NCI-H524 (cell line): ENCODE results near the gene SYNPO2.
"Not testable (repeated sequence)": the region's sequence is repeated elsewhere in the genome, so short reads cannot be mapped to it uniquely, and the experiment has no call there.

ENCODE experiments used
- DNase-seq, 2 experiments: peaks; one replicate each; lab custom pipeline; 2025; lab: John Stamatoyannopoulos, UW

The SYNPO2 gene

GRCh38 chr4:118975449-118976192 is 87.0 kb downstream of the SYNPO2 start:
- no peak for DNase-seq

GRCh38 chr4:118976193-118976560 is 87.5 kb downstream of the SYNPO2 start:
- DNase-seq = not testable (repeated sequence)

DNA sequence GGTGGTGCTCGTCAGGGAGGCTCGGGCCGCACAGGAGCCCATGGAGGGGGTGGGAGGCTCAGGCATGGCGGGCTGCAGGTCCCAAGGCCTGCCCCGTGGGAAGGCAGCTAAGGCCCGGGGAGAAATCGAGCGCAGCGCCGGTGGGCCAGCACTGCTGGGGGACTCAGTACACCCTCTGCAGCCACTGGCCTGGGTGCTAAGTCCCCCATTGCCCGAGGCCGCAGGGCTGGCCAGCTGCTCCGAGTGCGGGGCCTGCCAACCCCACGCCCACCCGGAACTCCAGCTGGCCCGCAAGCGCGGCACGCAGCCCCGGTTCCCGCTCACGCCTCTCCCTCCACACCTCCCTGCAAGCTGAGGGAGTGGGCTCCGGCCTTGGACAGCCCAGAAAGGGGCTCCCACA is 88.4 kb downstream of the SYNPO2 start:
- not testable (repeated sequence) for DNase-seq

DNA sequence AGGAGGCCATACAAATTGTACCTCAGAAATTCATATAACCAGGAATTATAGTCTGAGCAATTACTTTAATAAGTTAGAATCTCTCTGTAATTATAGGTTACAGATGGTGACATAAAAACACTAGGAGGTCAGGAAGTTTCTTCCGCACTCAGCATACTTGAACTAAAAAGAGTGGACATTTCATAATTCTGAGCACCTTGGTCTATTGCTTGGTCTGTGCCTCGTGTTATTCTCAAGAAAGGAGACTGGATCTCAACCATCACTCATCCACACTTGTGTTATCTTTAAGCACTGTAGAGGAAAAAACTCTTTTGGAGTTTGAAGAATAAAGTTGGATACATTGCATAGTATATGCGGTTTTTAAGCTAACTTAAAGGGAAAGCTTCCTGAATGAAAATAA is 91.1 kb downstream of the SYNPO2 start:
- no peak for DNase-seq

GRCh38 chr4:118981171-118981838 is 92.7 kb downstream of the SYNPO2 start:
- DNase-seq = no peak

- DNase-seq = peak; percentile 4 to 51
These were observed 93.3 kb downstream of the SYNPO2 start for GRCh38 chr4:118981839-118982381.

- no peak for DNase-seq
These were observed 94.6 kb downstream of the SYNPO2 start for GRCh38 chr4:118983293-118983692.

DNA sequence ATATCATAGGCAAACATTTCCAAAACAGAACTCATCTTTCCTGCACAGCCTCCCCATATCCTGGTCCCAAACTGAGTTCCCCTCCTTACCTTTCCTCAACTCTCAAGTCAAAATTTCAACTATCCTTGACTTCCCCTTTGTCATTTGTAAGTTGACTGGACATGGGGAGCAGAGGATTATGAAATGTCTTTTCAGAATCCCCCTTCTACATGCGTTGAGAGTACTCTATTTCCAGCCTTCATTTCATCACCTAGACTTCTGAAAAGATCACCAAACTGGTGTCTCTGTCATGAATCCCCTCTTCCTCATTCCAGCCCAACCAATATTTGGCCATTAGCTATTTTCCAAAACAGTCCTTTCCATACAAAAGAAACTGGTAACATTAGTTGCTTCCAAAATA is 95.2 kb downstream of the SYNPO2 start:
- DNase-seq = no peak

GRCh38 chr4:118985170-118986000 is 96.7 kb downstream of the SYNPO2 start:
- DNase-seq = no peak

GRCh38 chr4:118987959-118988634 is 99.4 kb downstream of the SYNPO2 start:
- no peak for DNase-seq

GRCh38 chr4:118988635-118988972 is 100.0 kb downstream of the SYNPO2 start:
- no peak for DNase-seq

- no peak for DNase-seq
These were observed 100.7 kb downstream of the SYNPO2 start for GRCh38 chr4:118989098-118990080.

DNA sequence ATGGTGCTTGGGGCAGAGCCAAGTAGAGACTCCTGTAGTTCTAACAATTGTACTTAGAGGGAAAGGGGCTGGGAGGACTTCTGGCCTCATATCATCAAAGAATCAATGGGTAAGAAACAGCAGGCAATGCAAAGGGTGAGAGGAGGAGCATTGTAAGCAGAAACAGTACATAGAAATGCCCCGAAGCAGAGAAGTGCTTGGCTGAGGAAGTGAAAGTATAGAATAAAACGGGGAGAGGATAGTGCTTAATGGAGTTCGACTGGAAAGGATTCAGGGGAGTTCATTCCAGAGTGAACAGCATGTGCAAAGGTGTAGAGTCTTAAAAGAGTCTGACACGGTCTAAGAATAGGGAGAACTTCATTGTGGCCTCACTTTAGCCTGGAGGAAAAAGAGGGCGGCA is 103.0 kb downstream of the SYNPO2 start:
- DNase-seq = no peak

- no peak for DNase-seq
These were observed 103.5 kb downstream of the SYNPO2 start for GRCh38 chr4:118992149-118992548.

- DNase-seq = no peak
These were observed 104.7 kb downstream of the SYNPO2 start for GRCh38 chr4:118993333-118993732.

DNA sequence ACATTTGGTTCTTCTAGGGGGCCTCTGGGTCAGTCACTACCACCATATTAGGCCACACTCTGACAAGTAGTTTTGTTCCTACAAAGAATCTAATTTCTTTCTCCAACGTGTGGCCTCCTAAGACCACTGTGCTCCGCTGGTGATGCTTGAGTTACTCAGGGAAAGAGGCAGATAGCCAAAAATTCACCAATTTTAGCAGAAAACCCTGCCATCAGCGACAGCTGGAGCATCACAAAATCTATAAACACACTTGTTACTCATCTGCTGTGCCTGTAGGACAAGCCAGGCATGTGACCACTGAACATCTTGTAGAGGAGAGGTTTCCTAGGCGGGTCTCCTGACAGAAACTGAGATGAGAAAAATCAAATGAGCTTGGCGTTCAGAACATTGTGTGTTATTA is 105.4 kb downstream of the SYNPO2 start:
- no peak for DNase-seq

GRCh38 chr4:118995693-118996391 is 107.2 kb downstream of the SYNPO2 start:
- DNase-seq = no peak

DNA sequence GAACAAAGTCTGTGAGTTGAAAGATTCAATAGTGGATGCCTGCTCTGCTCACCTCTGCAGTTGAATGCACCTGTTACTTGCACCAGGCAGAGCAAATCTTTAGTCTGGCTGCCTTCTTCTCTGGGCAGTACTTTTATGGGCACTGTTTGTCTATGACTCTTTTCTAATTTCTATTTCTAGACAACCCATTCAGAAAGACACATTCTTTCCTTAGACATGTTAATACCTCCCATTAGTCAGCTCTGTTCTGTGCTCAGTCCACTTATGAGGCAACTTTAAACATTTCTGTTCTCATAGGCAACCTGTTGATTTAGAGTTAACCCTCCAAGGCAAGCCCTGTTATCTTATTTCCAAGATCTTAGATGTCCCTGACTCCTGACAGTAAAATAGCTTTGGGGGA is 108.9 kb downstream of the SYNPO2 start:
- no peak for DNase-seq

- DNase-seq = no peak
These were observed 111.3 kb downstream of the SYNPO2 start for GRCh38 chr4:118999919-119000318.

DNA sequence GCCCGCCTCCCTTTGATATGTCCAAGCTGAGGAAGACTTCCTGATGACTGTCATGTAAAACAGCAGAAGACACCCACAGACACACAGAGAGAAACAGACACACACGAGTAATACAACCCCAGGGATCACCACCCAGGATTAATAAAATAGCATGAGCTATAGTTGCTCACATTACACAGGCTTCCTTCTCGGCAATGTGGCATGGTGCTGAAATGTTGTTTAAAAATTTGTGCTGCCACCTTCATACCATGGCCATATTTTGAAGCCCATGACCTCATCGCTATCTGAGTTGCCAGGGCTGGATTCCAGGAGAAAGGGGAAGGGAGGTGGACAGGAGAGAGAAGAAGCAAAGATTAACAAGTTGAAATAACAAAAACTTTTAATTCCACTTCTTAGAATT is 111.7 kb downstream of the SYNPO2 start:
- no peak for DNase-seq
